D341Med (cell line): ENCODE measurements around the gene GMPS.
"Not testable (repeated sequence)": the region's sequence is repeated elsewhere in the genome, so short reads cannot be mapped to it uniquely, and the experiment has no call there.

ENCODE experiments used
- DNase-seq: peaks from one replicate; pipeline ENCODE4 v3.0.0; 2012; ENCODE audit warnings: low spot score

GMPS gene

DNA sequence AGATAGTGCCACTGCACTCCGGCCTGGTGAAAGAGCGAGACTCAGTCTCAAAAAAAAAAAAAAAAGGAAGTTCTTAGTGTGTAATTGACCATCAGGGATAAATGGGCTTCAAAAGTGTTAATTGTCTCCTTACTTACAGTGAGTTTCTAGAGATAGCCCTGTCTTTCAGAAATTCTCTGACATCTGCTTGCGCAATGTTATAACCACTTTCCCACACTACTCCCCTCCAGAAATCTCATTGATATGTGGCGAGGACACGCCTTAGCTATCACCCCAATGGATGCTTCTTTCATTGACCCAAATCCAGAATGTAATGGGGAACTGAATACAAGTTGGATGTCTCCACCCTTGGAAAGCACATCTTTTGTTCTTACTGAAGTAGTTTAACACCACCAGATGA is 70.9 kb downstream of the GMPS start:
- DNase-seq: no peak

DNA sequence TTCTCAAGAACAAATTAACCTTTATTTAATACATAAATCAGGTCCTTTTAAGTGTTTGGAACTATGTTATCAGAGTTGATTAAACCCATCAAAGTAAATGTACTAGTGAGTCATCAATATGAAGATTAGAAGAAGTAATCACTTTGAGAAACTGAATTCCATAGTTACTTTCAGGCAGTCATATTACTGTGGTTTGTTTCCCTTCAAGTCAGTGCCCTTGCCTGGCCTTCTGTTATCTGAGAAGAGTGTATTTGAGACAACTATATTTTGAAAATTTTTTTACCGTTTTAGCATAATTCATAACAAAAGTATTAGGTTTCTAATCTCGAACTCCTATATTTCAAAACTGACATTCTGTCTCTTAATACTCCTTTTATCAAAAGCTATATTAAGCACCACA is 73.6 kb downstream of the GMPS start:
- no peak for DNase-seq

DNA sequence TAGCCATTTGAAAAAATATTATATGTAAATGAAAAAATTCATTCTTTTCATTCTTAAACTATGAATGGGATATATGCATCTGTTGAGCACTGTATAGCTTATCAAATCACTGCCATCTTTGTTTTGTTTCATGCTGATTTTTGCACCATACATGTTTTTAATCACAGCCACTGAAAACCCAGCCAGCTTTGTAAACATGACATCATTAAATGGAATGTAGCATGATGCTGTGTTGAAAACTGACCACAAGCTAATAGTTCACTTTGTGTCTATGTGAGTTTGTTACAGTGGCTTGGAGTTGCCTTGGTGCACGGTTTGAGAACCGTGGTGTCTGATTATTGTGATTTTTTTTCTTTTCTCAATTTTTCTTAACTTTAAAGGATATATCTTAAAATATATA is 75.7 kb downstream of the GMPS start:
- no peak for DNase-seq

DNA sequence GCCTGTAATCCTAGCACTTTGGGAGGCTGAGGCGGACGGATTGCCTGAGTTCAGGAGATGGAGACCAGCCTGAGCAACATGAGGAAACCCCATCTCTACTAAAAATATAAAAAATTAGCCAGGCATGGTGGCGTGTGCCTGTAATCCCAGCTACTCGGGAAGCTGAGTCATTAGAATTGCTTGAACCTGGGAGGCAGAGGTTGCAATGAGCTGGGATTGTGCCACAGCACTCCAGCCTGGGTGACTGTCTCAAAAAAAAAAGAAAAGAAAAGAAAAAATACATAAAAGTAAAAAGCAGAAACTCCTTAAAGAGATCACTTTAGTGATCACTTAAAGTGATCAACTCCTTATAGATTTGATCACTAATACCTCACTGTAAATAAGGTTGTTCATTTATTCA is 78.0 kb downstream of the GMPS start:
- no peak for DNase-seq

GRCh38 chr3:155949453-155950217 is 79.2 kb downstream of the GMPS start:
- no peak for DNase-seq

DNA sequence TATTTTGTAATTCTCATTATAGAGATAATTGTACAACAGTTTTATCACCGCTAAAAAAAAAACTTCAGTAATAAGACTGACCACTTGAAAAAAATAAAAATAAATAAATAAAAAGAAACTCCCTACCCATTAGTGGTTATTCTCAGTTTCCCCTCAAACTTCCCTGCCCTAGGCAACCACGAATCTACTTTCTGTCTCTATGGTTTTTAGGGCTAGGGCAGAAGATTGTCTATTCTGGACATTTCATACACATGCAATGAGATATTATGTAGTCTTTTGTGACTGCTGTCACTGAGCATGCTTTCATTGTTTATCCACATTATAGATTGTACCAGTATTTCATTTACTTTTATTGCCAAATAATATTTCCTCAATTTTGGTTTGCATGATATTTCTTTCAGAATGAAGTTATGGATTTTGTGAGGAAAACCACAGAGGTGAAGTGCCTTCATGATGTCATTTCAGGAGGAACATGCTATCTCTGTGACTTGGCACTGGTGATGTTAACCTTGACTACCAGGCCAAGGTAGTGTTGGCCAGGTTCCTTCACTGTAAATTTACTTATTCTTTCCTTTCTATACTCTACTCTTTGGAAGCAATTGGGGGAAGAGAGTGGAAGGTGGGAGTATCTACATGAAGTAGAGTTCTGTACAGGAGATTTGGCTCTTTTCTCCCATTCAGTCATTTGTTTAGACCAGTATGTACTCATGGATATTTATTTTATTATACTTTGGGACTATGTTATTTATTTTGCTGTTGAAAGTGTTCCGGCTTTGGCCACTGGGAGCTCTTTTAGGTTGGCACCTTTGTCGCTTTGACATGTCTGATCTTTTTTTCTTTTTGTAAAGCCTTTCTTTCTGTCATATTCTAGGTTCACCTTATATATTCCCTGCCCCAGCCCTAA is 86.3 kb downstream of the GMPS start:
- DNase-seq: no peak

DNA sequence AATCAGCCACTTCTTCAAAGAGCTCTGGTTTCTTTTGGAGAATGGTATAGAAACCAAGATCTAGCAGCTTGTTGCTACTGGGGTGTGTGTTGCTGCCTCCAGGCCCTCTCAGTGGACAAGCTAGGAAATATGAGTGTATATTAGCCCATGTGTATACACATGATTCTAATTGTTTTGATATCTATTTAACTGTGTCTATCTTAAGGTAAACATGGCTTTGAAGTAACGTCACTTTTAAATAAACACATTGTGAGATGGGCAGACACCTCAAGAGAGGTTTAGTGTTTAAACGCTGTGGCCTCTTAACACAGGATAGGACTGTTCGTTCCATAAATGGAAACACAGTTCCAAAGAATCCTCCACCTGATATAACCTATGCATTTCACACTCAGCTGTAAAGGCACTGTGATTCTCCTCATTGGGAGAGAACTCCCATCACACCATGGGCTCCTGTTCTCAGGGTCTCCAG is 87.0 kb downstream of the GMPS start:
- DNase-seq: no peak

DNA sequence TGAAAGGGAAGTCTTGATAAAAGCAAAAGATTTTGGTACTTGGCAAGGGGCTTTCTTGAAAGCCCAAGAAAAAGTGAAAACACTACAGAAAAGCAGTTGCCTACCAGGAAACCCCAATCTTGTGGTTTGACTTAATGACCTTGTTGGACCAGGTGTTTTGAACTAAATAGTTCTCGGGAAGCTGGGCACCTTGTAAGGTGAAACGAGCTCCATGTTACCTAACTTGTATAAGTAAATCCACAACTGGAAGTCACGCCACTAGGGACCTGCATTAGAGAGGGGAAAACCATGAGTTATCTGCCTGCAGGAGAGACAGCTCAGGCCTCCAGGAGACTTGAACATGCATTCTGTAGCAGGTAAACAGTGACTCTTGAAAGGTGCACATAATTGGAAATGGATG is 88.2 kb downstream of the GMPS start:
- no peak for DNase-seq

- DNase-seq: no peak
Measured at GRCh38 chr3:155960060-155960459, 89.6 kb downstream of the GMPS start.

DNA sequence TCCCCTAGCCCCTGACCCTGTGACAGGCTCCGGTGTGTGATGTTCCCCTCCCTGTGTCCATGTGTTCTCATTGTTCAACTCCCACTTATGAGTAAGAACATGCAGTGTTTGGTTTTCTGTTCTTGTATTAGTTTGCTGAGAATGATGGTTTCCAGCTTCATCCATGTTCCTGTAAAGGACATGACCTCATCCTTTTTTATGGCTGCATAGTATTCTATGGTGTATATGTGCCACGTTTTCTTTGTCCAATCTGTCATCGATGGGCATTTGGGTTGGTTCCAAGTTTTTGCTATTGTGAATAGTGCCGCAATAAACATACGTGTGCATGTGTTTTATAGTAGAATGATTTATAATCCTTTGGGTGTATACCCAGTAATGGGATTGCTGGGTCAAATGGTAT is 90.6 kb downstream of the GMPS start:
- not testable (repeated sequence) for DNase-seq

DNA sequence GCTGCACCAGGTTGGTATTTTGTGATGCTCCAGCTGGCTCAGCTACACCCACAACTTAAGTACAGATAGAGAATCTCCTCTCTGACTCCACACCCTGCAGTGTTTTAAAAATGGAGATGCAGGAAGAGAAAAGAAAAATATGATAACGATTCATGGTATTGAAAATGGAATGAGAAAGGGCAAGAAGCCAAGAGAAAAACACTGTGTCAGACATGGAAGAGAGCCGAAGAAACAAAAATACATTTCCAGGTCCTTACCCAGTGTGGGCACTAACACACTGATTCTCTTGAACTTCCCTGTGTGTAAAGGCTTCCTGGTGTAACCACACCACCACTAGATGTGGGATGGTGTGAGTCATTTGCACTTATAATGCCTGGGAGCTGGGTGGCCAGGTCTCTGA is 93.1 kb downstream of the GMPS start:
- DNase-seq: no peak

- no peak for DNase-seq
Measured at GRCh38 chr3:155970398-155970797, 99.9 kb downstream of the GMPS start.

- no peak for DNase-seq
Measured at GRCh38 chr3:155972885-155973584, 102.6 kb downstream of the GMPS start.

- no peak for DNase-seq
Measured at GRCh38 chr3:155978324-155978723, 107.9 kb downstream of the GMPS start.

- no peak for DNase-seq
Measured at GRCh38 chr3:155979746-155980145, 109.3 kb downstream of the GMPS start.

DNA sequence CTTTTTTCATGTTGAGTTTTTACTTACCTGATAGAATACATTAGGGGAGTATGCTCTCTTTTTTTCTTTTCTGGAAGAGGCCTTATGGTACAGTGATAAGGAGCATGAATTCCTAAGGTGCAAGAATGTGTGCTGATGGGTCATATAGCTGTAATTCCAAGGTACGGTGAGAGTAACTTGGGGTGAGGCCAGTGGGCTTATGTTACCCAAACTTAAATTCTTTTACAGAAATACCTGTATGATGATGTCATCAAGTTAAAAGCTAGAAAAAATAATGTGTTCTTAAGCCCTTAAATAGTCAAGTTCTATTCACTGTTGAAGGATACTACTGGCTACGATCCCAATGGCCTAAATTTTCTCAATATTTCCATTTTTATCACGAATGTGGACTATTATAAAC is 111.2 kb downstream of the GMPS start:
- DNase-seq: no peak

- DNase-seq: no peak
Measured at GRCh38 chr3:155983834-155984474, 113.5 kb downstream of the GMPS start.

DNA sequence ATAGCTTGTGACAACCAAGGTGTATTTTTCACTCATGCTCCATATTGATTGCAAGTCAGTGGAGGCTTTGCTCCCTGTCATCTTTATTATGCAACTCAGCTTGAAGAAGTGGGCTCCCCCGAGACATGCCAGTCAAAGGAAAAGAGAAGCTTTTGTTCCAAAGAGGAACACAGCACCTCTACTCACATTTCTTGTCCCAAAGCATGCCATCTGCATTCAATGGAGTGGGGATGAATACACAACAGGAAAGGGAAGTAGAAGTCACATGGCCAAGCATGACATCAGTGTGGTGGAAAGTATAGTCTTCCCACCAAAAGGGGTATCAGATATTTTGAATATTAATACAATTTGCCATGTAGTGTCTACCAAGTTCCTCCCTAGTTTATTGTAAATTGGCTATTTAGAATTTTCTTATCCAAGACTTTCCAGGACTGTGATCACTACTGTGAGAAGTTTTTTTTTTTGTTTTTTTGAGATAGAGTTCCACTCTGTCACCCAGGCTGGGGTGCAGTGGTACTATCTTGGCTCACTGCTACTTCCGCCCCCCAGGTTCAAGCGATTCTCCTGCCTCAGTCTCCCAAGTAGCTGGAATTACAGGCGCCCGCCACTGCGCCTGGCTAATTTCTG is 114.5 kb downstream of the GMPS start:
- no peak for DNase-seq

DNA sequence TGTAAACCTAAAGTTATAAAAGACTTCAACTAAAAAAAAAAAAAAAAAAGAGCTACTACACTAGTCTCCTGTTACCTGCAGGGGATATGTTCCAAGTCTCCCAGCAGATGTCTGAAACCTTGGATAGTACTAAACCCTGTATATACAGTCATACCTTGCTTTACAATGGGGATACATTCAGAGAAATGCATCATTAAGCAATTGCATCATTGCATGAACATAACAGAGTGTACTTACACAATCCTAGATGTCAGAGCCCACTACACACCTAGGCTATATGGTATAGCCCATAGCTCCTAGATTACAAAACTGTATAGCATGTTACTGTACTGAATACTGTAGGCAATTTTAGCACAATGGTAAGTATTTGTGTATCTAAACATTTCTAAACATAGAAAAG is 119.1 kb downstream of the GMPS start:
- no peak for DNase-seq

DNA sequence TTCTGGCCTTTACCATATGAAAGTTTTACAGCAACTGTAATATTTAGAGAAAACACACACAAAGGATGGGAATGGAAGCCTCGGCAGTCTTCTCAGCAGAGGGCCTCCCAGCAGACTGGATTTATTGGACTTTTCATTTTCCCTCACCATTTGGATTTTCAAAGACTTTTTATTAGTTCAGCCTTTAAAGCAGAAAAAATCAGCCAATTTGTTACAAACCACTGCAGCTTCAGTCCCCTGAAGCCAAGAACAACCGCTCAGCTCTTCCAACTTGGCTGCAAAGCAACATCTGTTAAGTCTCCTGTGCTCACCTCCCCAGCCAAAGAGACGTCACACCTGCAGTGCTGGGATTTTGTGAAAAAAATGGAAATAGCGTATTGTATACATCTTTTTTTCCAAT is 120.8 kb downstream of the GMPS start:
- DNase-seq: no peak

DNA sequence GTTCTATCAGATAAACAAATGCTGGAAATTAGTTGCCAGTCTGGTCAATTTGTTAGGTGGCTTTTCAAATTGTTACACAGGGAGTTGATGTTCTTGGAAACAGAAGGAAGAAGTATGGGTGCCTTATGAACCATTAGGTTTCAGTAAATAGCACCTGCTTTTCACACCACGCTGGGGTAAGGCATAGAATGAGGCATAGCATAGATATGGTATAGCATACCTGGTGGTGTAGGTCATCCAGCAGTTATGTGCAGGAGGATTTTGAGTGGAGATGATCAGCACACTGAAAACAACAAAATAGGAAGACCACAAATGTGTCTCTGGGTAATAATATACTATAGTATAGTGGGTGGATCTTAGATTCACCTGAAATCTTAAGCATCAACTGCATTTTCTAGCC is 121.4 kb downstream of the GMPS start:
- DNase-seq: no peak
